Keratinocyte (primary cell): ENCODE data around the gene TNS3. TPM values are rescaled to one million over a fixed set of nuclear protein-coding genes. Genes with fewer than 3 reads are reported as not detected.

Experiments
- DNase-seq: peaks from one replicate; pipeline ENCODE4 v3.0.0-alpha.2; 2011; ENCODE audit warnings: low read depth, missing footprints, low spot score
- FAIRE-seq: peaks from 2 replicates; lab custom pipeline; 2011; peaks lifted over from hg19 to GRCh38; lab: Jason Lieb, UNC
- H2AFZ ChIP-seq: 2 replicates; pipeline ENCODE4 v1.6.0; 2012; ENCODE audit warnings: low read length, control low read depth, inconsistent platforms; ENCODE audit not compliant: control insufficient read depth
- H3K27ac ChIP-seq: 2 replicates; pipeline ENCODE4 v1.5.1; 2011; ENCODE audit warnings: low read length; ENCODE audit not compliant: control insufficient read depth, insufficient read depth
- H3K27me3 ChIP-seq: 3 replicates; pipeline ENCODE4 v1.6.0; 2011; ENCODE audit warnings: low read length; ENCODE audit not compliant: control insufficient read depth, insufficient read depth; ENCODE audit errors: extremely low read depth
- H3K36me3 ChIP-seq, 2 experiments: 2 replicates in 1 of 2; 3 replicates in 1 of 2; pipeline ENCODE4 v1.5.1; 2011; ENCODE audit warnings: low read length in 2 of 2, mild to moderate bottlenecking in 1 of 2; ENCODE audit not compliant: control insufficient read depth in 2 of 2, insufficient read depth in 2 of 2; ENCODE audit errors: extremely low read depth in 1 of 2
- H3K4me1 ChIP-seq: 3 replicates; pipeline ENCODE4 v1.5.1; 2011; ENCODE audit warnings: low read length; ENCODE audit not compliant: control insufficient read depth, insufficient read depth; ENCODE audit errors: extremely low read depth
- H3K4me2 ChIP-seq: 3 replicates; pipeline ENCODE4 v1.6.0; 2011; ENCODE audit warnings: low read depth, low read length; ENCODE audit not compliant: control insufficient read depth, insufficient read depth; ENCODE audit errors: extremely low read depth
- H3K4me3 ChIP-seq, 3 experiments: fragments of 200-600 bp in 1 of 3; sonication (generic) in 1 of 3; 2 replicates in 2 of 3; 3 replicates in 1 of 3; pipeline ENCODE4 v1.5.1; 2011 to 2016; ENCODE audit warnings: low read length in 3 of 3, mild to moderate bottlenecking in 3 of 3, control low read depth in 2 of 3, inconsistent platforms in 1 of 3, low read depth in 1 of 3, mixed read lengths in 1 of 3, mixed run types in 1 of 3, moderate library complexity in 1 of 3; ENCODE audit not compliant: control insufficient read depth in 2 of 3, insufficient read depth in 2 of 3; ENCODE audit errors: extremely low read depth in 1 of 3
- H3K79me2 ChIP-seq: 2 replicates; pipeline ENCODE4 v1.6.0; 2012; ENCODE audit warnings: low read length; ENCODE audit not compliant: control insufficient read depth, insufficient read depth
- H3K9ac ChIP-seq: 3 replicates; pipeline ENCODE4 v1.6.0; 2011; ENCODE audit warnings: low read length; ENCODE audit not compliant: control insufficient read depth, insufficient read depth; ENCODE audit errors: extremely low read depth
- H3K9me1 ChIP-seq: 3 replicates; pipeline ENCODE4 v1.6.0; 2011; ENCODE audit warnings: low read length; ENCODE audit not compliant: control insufficient read depth, insufficient read depth; ENCODE audit errors: extremely low read depth
- H3K9me3 ChIP-seq: 2 replicates; pipeline ENCODE4 v1.5.1; 2012; ENCODE audit warnings: low read depth, low read length; ENCODE audit not compliant: control insufficient read depth
- H4K20me1 ChIP-seq: 3 replicates; pipeline ENCODE4 v1.6.0; 2011; ENCODE audit warnings: low read length; ENCODE audit not compliant: control insufficient read depth, insufficient read depth; ENCODE audit errors: extremely low read depth
- EZH2 ChIP-seq: IDR thresholded peaks from one replicate; pipeline ENCODE4 v1.6.1; 2012; ENCODE audit warnings: inconsistent platforms, mild to moderate bottlenecking, low read length, moderate library complexity
- dilution Hi-C: fragments of 300-500 bp; cut with MboI; formaldehyde crosslinking; loops from one replicate; pipeline ENCODE4 v1.7.0; 2020; ENCODE audit warnings: low sequenced_read_pairs; ENCODE audit not compliant: extremely low pct_ligation_motif_present
- polyA plus RNA-seq, 5 experiments: library from polyadenylated mRNA; depleted of rRNA in 3 of 5; stranded (reverse) in 3 of 5; stranded (forward) in 1 of 5; unstranded in 1 of 5; fragments of >200 nt; gene quantifications; 1 replicate in 1 of 5; 2 replicates in 3 of 5; 3 replicates in 1 of 5; pipeline versions ENCODE4 v1.2.1 to v1.2.3, GENCODE V29; 2011 to 2012; ENCODE audit warnings: missing spikeins in 2 of 5, low read depth in 1 of 5, low replicate concordance in 1 of 5
- TF ChIP-seq, protein P1 (sequence below), 3 experiments: IDR thresholded peaks in 1 of 3; conservative IDR thresholded peaks in 1 of 3; optimal IDR thresholded peaks in 1 of 3; 2 replicates in 2 of 3; 3 replicates in 1 of 3; pipeline versions ENCODE3 to v1.5.1; 2011; ENCODE audit warnings: low read length in 3 of 3, mild to moderate bottlenecking in 3 of 3, moderate library complexity in 2 of 3, control low read depth in 1 of 3, inconsistent platforms in 1 of 3; ENCODE audit not compliant: insufficient read depth in 2 of 3; ENCODE audit errors: extremely low read depth in 1 of 3

The TNS3 gene
- polyA plus RNA-seq, 1 donor (not counting 4 experiments of a cell fraction or from before 2014, with no cell fraction given), result 3.9 TPM

DNA sequence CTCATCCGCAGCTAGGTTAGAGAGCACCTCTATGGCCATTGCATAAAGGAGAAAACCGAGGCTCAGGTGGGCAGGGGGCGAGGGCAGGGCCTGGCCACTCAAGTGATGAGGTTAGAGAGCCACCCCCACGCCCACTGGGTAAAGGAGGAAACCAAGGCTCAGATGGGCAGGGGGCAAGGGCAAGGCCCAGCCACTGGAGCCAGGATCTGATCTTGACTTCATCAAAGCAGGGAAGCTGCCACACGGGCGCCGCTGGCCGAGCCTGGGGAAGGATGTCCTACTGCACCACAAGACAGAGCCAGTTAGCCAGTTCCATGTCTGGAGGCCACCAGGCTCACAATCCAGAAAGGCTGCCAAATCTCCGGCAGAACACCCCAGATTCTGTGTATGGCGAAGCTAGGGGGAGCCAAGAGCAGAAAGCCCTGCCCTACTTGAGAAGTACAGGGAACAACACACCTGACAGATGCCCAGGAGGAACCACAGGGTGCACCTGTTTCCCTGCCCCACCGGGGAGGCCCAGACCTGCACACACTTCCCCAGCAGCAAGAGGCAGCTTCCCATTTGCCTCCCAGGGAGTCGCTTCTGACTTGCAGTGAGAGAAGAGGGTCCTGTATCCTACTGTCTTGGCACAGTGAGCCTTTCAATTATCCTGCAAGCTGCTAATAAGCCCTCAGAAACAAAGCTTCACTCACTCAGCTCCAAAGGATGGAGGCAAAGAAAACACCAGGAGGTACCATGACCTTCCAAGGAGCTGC is 101.9 kb downstream of the TNS3 start:
- no peak overlapping the region for H3K4me3 ChIP-seq
- no peaks in the 10 kb centered on the region for H3K27me3 ChIP-seq
- no peaks in the 10 kb centered on the region for H4K20me1 ChIP-seq
- no peak overlapping the region for H2AFZ ChIP-seq
- H3K9me3 ChIP-seq, result no peaks in the 10 kb centered on the region
- DNase-seq (no peak), FAIRE-seq (no peak)
- no peaks in the 10 kb centered on the region for H3K36me3 ChIP-seq
- H3K27ac ChIP-seq, result no peak overlapping the region
- TF ChIP-seq, protein P1, sequence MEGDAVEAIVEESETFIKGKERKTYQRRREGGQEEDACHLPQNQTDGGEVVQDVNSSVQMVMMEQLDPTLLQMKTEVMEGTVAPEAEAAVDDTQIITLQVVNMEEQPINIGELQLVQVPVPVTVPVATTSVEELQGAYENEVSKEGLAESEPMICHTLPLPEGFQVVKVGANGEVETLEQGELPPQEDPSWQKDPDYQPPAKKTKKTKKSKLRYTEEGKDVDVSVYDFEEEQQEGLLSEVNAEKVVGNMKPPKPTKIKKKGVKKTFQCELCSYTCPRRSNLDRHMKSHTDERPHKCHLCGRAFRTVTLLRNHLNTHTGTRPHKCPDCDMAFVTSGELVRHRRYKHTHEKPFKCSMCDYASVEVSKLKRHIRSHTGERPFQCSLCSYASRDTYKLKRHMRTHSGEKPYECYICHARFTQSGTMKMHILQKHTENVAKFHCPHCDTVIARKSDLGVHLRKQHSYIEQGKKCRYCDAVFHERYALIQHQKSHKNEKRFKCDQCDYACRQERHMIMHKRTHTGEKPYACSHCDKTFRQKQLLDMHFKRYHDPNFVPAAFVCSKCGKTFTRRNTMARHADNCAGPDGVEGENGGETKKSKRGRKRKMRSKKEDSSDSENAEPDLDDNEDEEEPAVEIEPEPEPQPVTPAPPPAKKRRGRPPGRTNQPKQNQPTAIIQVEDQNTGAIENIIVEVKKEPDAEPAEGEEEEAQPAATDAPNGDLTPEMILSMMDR (optimal IDR thresholded peaks at IDR 0.05 in 1 of 3, IDR thresholded peaks at IDR 0.05 in 1 of 3, conservative IDR thresholded peaks at IDR 0.05 in 1 of 3; ENCODE audit: extremely low read depth in 1 of 3, insufficient read depth in 2 of 3, low read length in 3 of 3), result no peak
- TF ChIP-seq EZH2, result no peak
- no peak overlapping the region for H3K9ac ChIP-seq
- H3K4me1 ChIP-seq, result peaks cover 6% of the 10 kb centered on the region
- H3K4me2 ChIP-seq, result no peak overlapping the region
- no peaks in the 10 kb centered on the region for H3K79me2 ChIP-seq
- H3K9me1 ChIP-seq, result no peaks in the 10 kb centered on the region
- dilution Hi-C loops, result loop anchor here (10.0 kb wide), 1 partner anchor 55 kb away; no protein-coding TSS in a partner anchor

DNA sequence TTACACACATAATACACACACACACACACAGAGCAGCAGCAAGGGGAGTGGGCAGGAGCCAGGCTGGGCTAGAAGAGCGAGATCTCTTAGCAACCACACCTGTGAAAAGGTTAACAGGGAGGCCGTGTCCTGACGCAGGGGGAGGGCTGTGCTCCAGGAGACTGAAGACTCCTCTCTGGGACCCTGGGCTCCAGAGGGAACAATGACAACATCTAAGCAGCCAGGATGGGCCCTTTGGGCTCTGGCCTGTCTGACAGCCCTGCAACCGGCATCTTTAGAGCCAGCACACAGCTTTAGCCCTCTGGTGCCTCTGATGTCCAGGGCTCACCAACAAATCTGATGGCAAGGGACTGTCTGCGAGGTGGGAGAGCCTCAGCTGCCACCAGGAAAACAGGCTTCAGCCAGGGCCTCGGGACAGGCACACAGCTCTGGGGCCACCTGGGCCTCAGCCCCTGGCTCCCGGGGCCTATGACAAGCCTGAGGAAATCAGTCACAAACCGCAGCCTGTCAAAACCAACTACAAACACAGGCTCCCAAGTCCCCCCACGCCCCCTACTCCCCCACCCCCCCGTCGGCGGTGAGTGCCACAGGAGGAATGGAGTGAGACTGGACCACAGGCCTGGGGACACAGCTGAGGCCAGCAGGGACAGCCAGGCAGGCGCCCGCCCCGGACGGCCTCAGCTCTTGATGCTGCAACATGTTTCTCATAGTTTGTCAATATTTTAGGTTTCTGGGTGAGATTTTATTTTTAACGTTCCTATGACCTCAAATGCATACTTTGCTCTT is 102.8 kb downstream of the TNS3 start:
- Histone ChIP-seq H3K4me3 (no peak overlapping the region), H3K36me3 (no peaks in the 10 kb centered on the region), H2AFZ (no peak overlapping the region), H3K79me2 (no peaks in the 10 kb centered on the region), H3K27me3 (no peaks in the 10 kb centered on the region), H4K20me1 (no peaks in the 10 kb centered on the region), H3K27ac (no peak overlapping the region), H3K9ac (no peak overlapping the region), H3K9me1 (no peaks in the 10 kb centered on the region), H3K4me2 (no peak overlapping the region), H3K4me1 (peaks cover 10% of the 10 kb centered on the region), H3K9me3 (no peaks in the 10 kb centered on the region)
- DNase-seq (no peak), FAIRE-seq (no peak)
- TF ChIP-seq EZH2, result no peak
- TF ChIP-seq, protein P1 (optimal IDR thresholded peaks at IDR 0.05 in 1 of 3, IDR thresholded peaks at IDR 0.05 in 1 of 3, conservative IDR thresholded peaks at IDR 0.05 in 1 of 3; ENCODE audit: extremely low read depth in 1 of 3, insufficient read depth in 2 of 3, low read length in 3 of 3), result no peak
- dilution Hi-C loops, result no loop called here
